ENCODE data around the gene DNAL1. TPM values are rescaled to one million over a fixed set of nuclear protein-coding genes. Genes with fewer than 3 reads are reported as not detected.

Gene DNAL1
- total and polyA plus RNA-seq, 10 of the 15 experiments (the other 5 are each of a cell fraction or from before 2014, with no cell fraction given): 2.4 to 18.2 (median 7.4) TPM

GRCh38 chr14:73630009-73630780 is 14.6 kb upstream of the DNAL1 start:
- Histone ChIP-seq H3K27ac (ENCODE audit: control insufficient read depth, insufficient read depth) (no peak overlapping the region), H3K9ac (ENCODE audit: control insufficient read depth, insufficient read depth, low read length) (no peak overlapping the region), H3K4me3 (no peak overlapping the region), H3K36me3 (ENCODE audit: control insufficient read depth in 2 of 2, insufficient read depth in 2 of 2, low read length in 1 of 2) (no peaks in the 10 kb centered on the region), H3K9me3 (replicated peaks; ENCODE audit: control insufficient read depth, insufficient read depth, low read length) (no peaks in the 10 kb centered on the region), H3K79me2 (ENCODE audit: control insufficient read depth, insufficient read depth, low read length) (no peaks in the 10 kb centered on the region), H4K20me1 (ENCODE audit: control insufficient read depth, insufficient read depth) (no peaks in the 10 kb centered on the region), H3K4me2 (ENCODE audit: control insufficient read depth, insufficient read depth) (no peak overlapping the region), H2AFZ (ENCODE audit: control insufficient read depth, low read depth, low read length) (no peak overlapping the region), H3K4me1 (ENCODE audit: control insufficient read depth, insufficient read depth, low read length) (peaks cover 8% of the 10 kb centered on the region), H3K27me3 (replicated peaks in 1 of 2; ENCODE audit: control insufficient read depth in 2 of 2, insufficient read depth in 2 of 2, low read length in 1 of 2) (peaks cover 0 to 3% of the 10 kb centered on the region in 2 experiments; a peak in 1 of 4 replicates)
- ChIA-PET CTCF (interaction anchor here (0.9 to 13.1 kb wide), 6 partner anchors 9 to 457 kb away, joined by 3 to 220 read pairs (median 4); partner anchors contain the start of gene DNAL1), POLR2A (no interaction called here), SMC1A (ENCODE audit: uncharacterized antibody, unreplicated experiment) (interaction anchor here (1.0 to 1.6 kb wide), 4 partner anchors 11 to 1113 kb away, joined by 3 to 4 read pairs (median 4); no protein-coding TSS in a partner anchor), RAD21 (ENCODE audit: unreplicated experiment) (interaction anchor here (0.6 to 1.5 kb wide), 3 partner anchors 9 to 630 kb away, joined by 3 to 4 read pairs (median 3); no protein-coding TSS in a partner anchor)
- FAIRE-seq (no peak), ATAC-seq (no peak), DNase-seq (ENCODE audit: low read depth, low spot score) (no peak)
- intact Hi-C loops (cut with micrococcal nuclease; ENCODE audit: unreplicated experiment) (loop anchor here (5.0 to 10.0 kb wide), 3 partner anchors 82 to 405 kb away; partner anchors contain the start of gene PNMA1), in situ Hi-C loops (cut with MboI) (loop anchor here (5.0 kb wide), 1 partner anchor 123 kb away; no protein-coding TSS in a partner anchor)
- 61% methylated on average over 10 of the region's 10 CpGs for whole genome bisulfite sequencing (ENCODE audit: insufficient coverage, insufficient replicate concordance, low lambda C conversion rate, missing lambda C conversion rate)
- no TSS peak for BruUV-seq (replicated peaks)
- TF ChIP-seq ZZZ3 (IDR thresholded peaks at IDR 0.05; ENCODE audit: control insufficient read depth, insufficient read length, low read depth): no peak
- TF ChIP-seq MTA3 (IDR thresholded peaks at IDR 0.05; ENCODE audit: borderline replicate concordance, low read length): no peak
- no peak for TF ChIP-seq ZSCAN29 (IDR thresholded peaks at IDR 0.05)
- no peak for TF ChIP-seq PML (IDR thresholded peaks at IDR 0.05; ENCODE audit: low read length)
- no peak for TF ChIP-seq SUZ12 (IDR thresholded peaks at IDR 0.05; ENCODE audit: unreplicated experiment)
- no peak for TF ChIP-seq RBBP5 (conservative IDR thresholded peaks at IDR 0.05)
- TF ChIP-seq, protein P1, sequence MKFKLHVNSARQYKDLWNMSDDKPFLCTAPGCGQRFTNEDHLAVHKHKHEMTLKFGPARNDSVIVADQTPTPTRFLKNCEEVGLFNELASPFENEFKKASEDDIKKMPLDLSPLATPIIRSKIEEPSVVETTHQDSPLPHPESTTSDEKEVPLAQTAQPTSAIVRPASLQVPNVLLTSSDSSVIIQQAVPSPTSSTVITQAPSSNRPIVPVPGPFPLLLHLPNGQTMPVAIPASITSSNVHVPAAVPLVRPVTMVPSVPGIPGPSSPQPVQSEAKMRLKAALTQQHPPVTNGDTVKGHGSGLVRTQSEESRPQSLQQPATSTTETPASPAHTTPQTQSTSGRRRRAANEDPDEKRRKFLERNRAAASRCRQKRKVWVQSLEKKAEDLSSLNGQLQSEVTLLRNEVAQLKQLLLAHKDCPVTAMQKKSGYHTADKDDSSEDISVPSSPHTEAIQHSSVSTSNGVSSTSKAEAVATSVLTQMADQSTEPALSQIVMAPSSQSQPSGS (IDR thresholded peaks at IDR 0.05; ENCODE audit: low read length): no peak
- no peak for TF ChIP-seq BHLHE40 (IDR thresholded peaks at IDR 0.05; ENCODE audit: borderline replicate concordance in 1 of 2, low read depth in 2 of 2, low read length in 1 of 2)
- TF ChIP-seq FOS (IDR thresholded peaks at IDR 0.05; ENCODE audit: borderline replicate concordance, extremely low read depth, insufficient read length): no peak
- TF ChIP-seq NFXL1 (IDR thresholded peaks at IDR 0.05; ENCODE audit: borderline replicate concordance): no peak
- TF ChIP-seq HDAC2 (IDR thresholded peaks at IDR 0.05): no peak
- TF ChIP-seq, protein P2, sequence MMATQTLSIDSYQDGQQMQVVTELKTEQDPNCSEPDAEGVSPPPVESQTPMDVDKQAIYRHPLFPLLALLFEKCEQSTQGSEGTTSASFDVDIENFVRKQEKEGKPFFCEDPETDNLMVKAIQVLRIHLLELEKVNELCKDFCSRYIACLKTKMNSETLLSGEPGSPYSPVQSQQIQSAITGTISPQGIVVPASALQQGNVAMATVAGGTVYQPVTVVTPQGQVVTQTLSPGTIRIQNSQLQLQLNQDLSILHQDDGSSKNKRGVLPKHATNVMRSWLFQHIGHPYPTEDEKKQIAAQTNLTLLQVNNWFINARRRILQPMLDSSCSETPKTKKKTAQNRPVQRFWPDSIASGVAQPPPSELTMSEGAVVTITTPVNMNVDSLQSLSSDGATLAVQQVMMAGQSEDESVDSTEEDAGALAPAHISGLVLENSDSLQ (IDR thresholded peaks at IDR 0.05): no peak

All from GM12878 (cell line).